HepG2 (cell line): ENCODE measurements around the gene PLIN3. TPM values are rescaled to one million over a fixed set of nuclear protein-coding genes. Genes with fewer than 3 reads are reported as not detected.

Experiments
- ATAC-seq: fragments of 200-7000 bp; cut with Tn5 transposase; 3 replicates; pipeline ENCODE4 v1.9.1; 2020; ENCODE audit warnings: mild to moderate bottlenecking, moderate library complexity
- BruUV-seq: library from RNA; stranded (reverse); fragments of 400-500 nt; replicated peaks from 2 replicates; lab custom pipeline; 2021; lab: Mats Ljungman, UMichigan
- CTCF ChIA-PET: fragments of 300-600 bp; formaldehyde crosslinking; extraction: SDS; loops from one replicate; lab custom pipeline; 2021; ENCODE audit warnings: low total read pairs, inconsistent platforms, low intra/inter-chr PET ratio; lab: Yijun Ruan, JAX
- POLR2A ChIA-PET: fragments of 350-600 bp; sonication (Branson Sonifier 250); formaldehyde crosslinking; loops from one replicate; lab custom pipeline; 2020; ENCODE audit warnings: antibody characterized with exemption, inconsistent platforms; lab: Yijun Ruan, JAX
- DNase-seq: peaks from one replicate; pipeline ENCODE4 v3.0.0-alpha.2; 2015; ENCODE audit warnings: low spot score
- FAIRE-seq: peaks from 3 replicates; lab custom pipeline; 2011; peaks lifted over from hg19 to GRCh38; lab: Jason Lieb, UNC
- H2AFZ ChIP-seq: one replicate; pipeline ENCODE4 v1.6.1; 2011; ENCODE audit warnings: low read length, inconsistent platforms
- H3K27ac ChIP-seq: fragments of 300-600 bp; 3 replicates; pipeline ENCODE4 v1.8.0; 2011; ENCODE audit warnings: mixed run types, mild to moderate bottlenecking, mixed read lengths, low read length, inconsistent platforms; ENCODE audit not compliant: insufficient read depth; ENCODE audit errors: extremely low read length
- H3K27me3 ChIP-seq, 2 experiments: fragments of 200-600 bp in 1 of 2; 2 replicates in 1 of 2; 3 replicates in 1 of 2; pipeline versions ENCODE4 v1.6.0 to v1.8.0; 2011; ENCODE audit warnings: low read length in 2 of 2, mild to moderate bottlenecking in 2 of 2, moderate library complexity in 2 of 2, inconsistent platforms in 1 of 2; ENCODE audit not compliant: insufficient read depth in 2 of 2, control insufficient read depth in 1 of 2
- H3K36me3 ChIP-seq, 2 experiments: fragments of 200-600 bp in 1 of 2; replicated peaks in 1 of 2; 2 replicates in 1 of 2; 3 replicates in 1 of 2; pipeline versions ENCODE4 v1.5.1 to v1.8.0; 2011; ENCODE audit warnings: low read length in 2 of 2, inconsistent platforms in 1 of 2; ENCODE audit not compliant: insufficient read depth in 2 of 2, control insufficient read depth in 1 of 2
- H3K4me1 ChIP-seq: 2 replicates; pipeline ENCODE4 v1.5.1; 2012; ENCODE audit warnings: low read length, inconsistent platforms; ENCODE audit not compliant: insufficient read depth
- H3K4me2 ChIP-seq: 2 replicates; pipeline ENCODE4 v1.6.0; 2011; ENCODE audit warnings: low read depth, low read length, inconsistent platforms
- H3K4me3 ChIP-seq, 3 experiments: fragments of 200-600 bp in 1 of 3; sonication (generic), shearing (Covaris generic) in 1 of 3; replicated peaks in 1 of 3; 2 replicates each; pipeline ENCODE4 v1.5.1; 2011 to 2016; ENCODE audit warnings: low read length in 3 of 3, inconsistent platforms in 2 of 3, low read depth in 2 of 3, mild to moderate bottlenecking in 2 of 3, control low read depth in 1 of 3, mixed read lengths in 1 of 3; ENCODE audit not compliant: insufficient read depth in 1 of 3
- H3K79me2 ChIP-seq: one replicate; pipeline ENCODE4 v1.6.1; 2011; ENCODE audit warnings: low read length, inconsistent platforms; ENCODE audit not compliant: insufficient read depth
- H3K9ac ChIP-seq: 2 replicates; pipeline ENCODE4 v1.6.0; 2011; ENCODE audit warnings: mild to moderate bottlenecking, low read depth, low read length, inconsistent platforms; ENCODE audit not compliant: insufficient read depth
- H3K9me3 ChIP-seq: 2 replicates; pipeline ENCODE4 v1.5.1; 2012; ENCODE audit warnings: mild to moderate bottlenecking, low read length
- H4K20me1 ChIP-seq: 2 replicates; pipeline ENCODE4 v1.6.0; 2011; ENCODE audit warnings: inconsistent platforms, mild to moderate bottlenecking, low read length, moderate library complexity; ENCODE audit not compliant: insufficient read depth
- AGO2 ChIP-seq: fragments of 200-400 bp; formaldehyde crosslinking; optimal IDR thresholded peaks from 2 replicates; pipeline ENCODE3; 2017; ENCODE audit warnings: mild to moderate bottlenecking, low read depth, low read length, moderate library complexity
- KDM5A ChIP-seq: fragments of 200-600 bp; sonication (generic); IDR thresholded peaks from 2 replicates; pipeline ENCODE4 v1.7.0; 2018; ENCODE audit warnings: antibody characterized with exemption, mild to moderate bottlenecking, low read length, borderline replicate concordance
- MYPOP ChIP-seq: sonication (generic); formaldehyde crosslinking; IDR thresholded peaks from 2 replicates; pipeline ENCODE4 v1.8.1; 2023; ENCODE audit warnings: mild to moderate bottlenecking, moderate library complexity, missing genetic modification reagents
- NFRKB ChIP-seq: fragments of 450-650 bp; IDR thresholded peaks from 2 replicates; pipeline ENCODE4 v1.6.1; 2017
- RBFOX2 ChIP-seq: fragments of 200-400 bp; formaldehyde crosslinking; IDR thresholded peaks from 2 replicates; pipeline ENCODE4 v1.6.1; 2017; ENCODE audit warnings: low read depth, mild to moderate bottlenecking, low read length
- ZFP1 ChIP-seq: IDR thresholded peaks from 2 replicates; pipeline ENCODE4 v1.6.1; 2016
- ZNF121 ChIP-seq: sonication (generic); formaldehyde crosslinking; IDR thresholded peaks from 2 replicates; pipeline ENCODE4 v1.5.0; 2020; ENCODE audit warnings: mild to moderate bottlenecking, missing genetic modification reagents
- ZSCAN21 ChIP-seq: sonication (generic); formaldehyde crosslinking; IDR thresholded peaks from 2 replicates; pipeline ENCODE4 v1.8.0; 2022; ENCODE audit warnings: mild to moderate bottlenecking, missing genetic modification reagents, moderate library complexity, borderline replicate concordance
- WGBS: methylation state at CpG from one replicate; pipeline ENCODE4 v1.1.6; 2017; ENCODE audit warnings: low lambda C conversion rate; 5-methylcytosine and 5-hydroxymethylcytosine counted together
- in situ Hi-C: cut with HindIII; loops from 2 replicates; pipeline ENCODE4 v1.10.0; 2017; ENCODE audit warnings: low pct_unique_long_range_greater_than_20kb; ENCODE audit not compliant: extremely low pct_ligation_motif_present
- intact Hi-C: fragments of 100-400 bp; cut with micrococcal nuclease; formaldehyde crosslinking; loops from one replicate; pipeline ENCODE4 v1.10.0; 2022; ENCODE audit not compliant: unreplicated experiment
- polyA plus RNA-seq, 8 experiments: library from polyadenylated mRNA; depleted of rRNA in 3 of 8; stranded (reverse) in 7 of 8; unstranded in 1 of 8; fragments of >200 nt; fragmentation: Illumina TruSeq in 4 of 8; extraction: Trizol in 4 of 8; gene quantifications; 2 replicates each; pipeline versions ENCODE4 v1.2.1 to v1.2.3, GENCODE V29; 2011 to 2016; ENCODE audit warnings: low read depth in 4 of 8, missing spikeins in 1 of 8, mixed read lengths in 1 of 8; ENCODE audit not compliant: insufficient read depth in 1 of 8
- total RNA-seq, 5 experiments: library from RNA; depleted of rRNA; stranded (reverse); fragments of >200 nt; fragmentation: Illumina TruSeq; extraction: Trizol; gene quantifications; 2 replicates each; pipeline ENCODE4 v1.2.3, GENCODE V29; 2016; ENCODE audit warnings: low read depth in 1 of 5

The PLIN3 gene
- total and polyA plus RNA-seq, 2 of the 13 experiments (the other 11 are each of a cell fraction or from before 2014, with no cell fraction given): 49.3 to 57.9 TPM

GRCh38 chr19:4843647-4843965 is 23.9 kb downstream of the PLIN3 start:
- DNase-seq (no peak), FAIRE-seq (no peak), ATAC-seq (no peak)
- Histone ChIP-seq H2AFZ (no peak overlapping the region), H3K4me1 (peaks cover 47% of the 10 kb centered on the region), H3K79me2 (no peaks in the 10 kb centered on the region), H3K9ac (no peak overlapping the region), H3K4me3 (no peak overlapping the region), H3K27me3 (no peaks in the 10 kb centered on the region), H3K4me2 (no peak overlapping the region), H4K20me1 (no peaks in the 10 kb centered on the region), H3K27ac (no peak overlapping the region), H3K9me3 (no peaks in the 10 kb centered on the region), H3K36me3 (peaks cover 16 to 40% of the 10 kb centered on the region in 2 experiments; a peak in 4 of 5 replicates)
- intact Hi-C loops (no loop called here), in situ Hi-C loops (no loop called here)
- WGBS: 96% methylated on average over 6 of the region's 6 CpGs
- ChIA-PET CTCF (no interaction called here), POLR2A (interaction anchor here (1.3 kb wide), 1 partner anchor 24 kb away, joined by 3 read pairs; the partner anchor contains the start of gene PLIN3)
- no TSS peak for BruUV-seq
- TF ChIP-seq NFRKB (no peak), ZNF121 (peak; percentile 51; the same call in 1 of the 2 replicates)

GRCh38 chr19:4839192-4839591 is 28.3 kb downstream of the PLIN3 start:
- no peaks in the 10 kb centered on the region for H4K20me1 ChIP-seq
- peaks cover 7 to 29% of the 10 kb centered on the region in 2 experiments; a peak in 4 of 5 replicates for H3K36me3 ChIP-seq
- ChIA-PET CTCF (no interaction called here), POLR2A (no interaction called here)
- FAIRE-seq: no peak
- H3K79me2 ChIP-seq: no peaks in the 10 kb centered on the region
- H3K4me2 ChIP-seq: no peak overlapping the region
- 96% methylated on average over 17 of the region's 17 CpGs for WGBS
- no peak overlapping the region for H3K9ac ChIP-seq
- H3K9me3 ChIP-seq: no peaks in the 10 kb centered on the region
- TF ChIP-seq KDM5A: no peak
- TF ChIP-seq MYPOP (CRISPR knock-in tag): no peak
- 0 out of 2 replicates have a peak, but pooled peaks have one; percentile 26 for TF ChIP-seq RBFOX2
- TF ChIP-seq ZSCAN21: no peak
- no peak for TF ChIP-seq ZFP1 (CRISPR knock-in tag)
- TF ChIP-seq AGO2: peak; percentile 56
- intact Hi-C loops: no loop called here
- DNase-seq: no peak
- ATAC-seq: no peak
- in situ Hi-C loops: no loop called here
- peaks cover 32% of the 10 kb centered on the region for H3K4me1 ChIP-seq
- H3K4me3 ChIP-seq: no peak overlapping the region
- no peak overlapping the region for H3K27ac ChIP-seq
- H3K27me3 ChIP-seq: no peaks in the 10 kb centered on the region
- no TSS peak for BruUV-seq
- H2AFZ ChIP-seq: no peak overlapping the region
